K562 (cell line): ENCODE measurements around the gene ARFGAP3. TPM values are rescaled to one million over a fixed set of nuclear protein-coding genes. Genes with fewer than 3 reads are reported as not detected.

Source experiments
- ATAC-seq: fragments of 200-7000 bp; cut with Tn5 transposase; 3 replicates; pipeline ENCODE4 v1.9.1; 2020; ENCODE audit warnings: moderate library complexity
- BruUV-seq: library from RNA; stranded (reverse); fragments of 400-500 nt; replicated peaks from 2 replicates; lab custom pipeline; 2021; lab: Mats Ljungman, UMichigan
- CTCF ChIA-PET: fragments of 300-600 bp; formaldehyde crosslinking; extraction: SDS; loops from one replicate; lab custom pipeline; 2021; ENCODE audit warnings: low intra/inter-chr PET ratio; lab: Yijun Ruan, JAX
- POLR2A ChIA-PET: fragments of 300-600, 350-650 bp; sonication (Branson Sonifier 250); formaldehyde crosslinking; extraction: SDS; loops from one replicate; lab custom pipeline; 2021; ENCODE audit warnings: antibody characterized with exemption, inconsistent platforms; lab: Yijun Ruan, JAX
- DNase-seq, 4 experiments: peaks; one replicate each; pipeline versions ENCODE4 v3.0.0 to v3.0.0-alpha.2; 2011 to 2018; ENCODE audit warnings: low spot score in 3 of 4, mixed read lengths in 3 of 4; ENCODE audit errors: extremely low read depth in 1 of 4
- FAIRE-seq: peaks from 2 replicates; lab custom pipeline; 2011; peaks lifted over from hg19 to GRCh38; lab: Jason Lieb, UNC
- H2AFZ ChIP-seq: 2 replicates; pipeline ENCODE4 v1.6.0; 2011; ENCODE audit warnings: low read depth, low read length, control low read depth, inconsistent platforms
- H3K27ac ChIP-seq: fragments of 200-600 bp; 3 replicates; pipeline ENCODE4 v1.8.0; 2011; ENCODE audit warnings: low read depth, mild to moderate bottlenecking, control low read depth, inconsistent platforms, low read length, moderate library complexity, mixed read lengths; ENCODE audit errors: extremely low read depth
- H3K27me3 ChIP-seq, 2 experiments: fragments of 300-600 bp in 1 of 2; 2 replicates in 1 of 2; 3 replicates in 1 of 2; pipeline versions ENCODE4 v1.6.0 to v1.8.0; 2011; ENCODE audit warnings: inconsistent platforms in 2 of 2, low read length in 2 of 2, mild to moderate bottlenecking in 1 of 2, mixed read lengths in 1 of 2, moderate library complexity in 1 of 2; ENCODE audit not compliant: control insufficient read depth in 2 of 2, insufficient read depth in 2 of 2
- H3K36me3 ChIP-seq: fragments of 300-600 bp; 3 replicates; pipeline ENCODE4 v1.8.0; 2011; ENCODE audit warnings: mild to moderate bottlenecking, low read length, inconsistent platforms; ENCODE audit not compliant: control insufficient read depth, insufficient read depth
- H3K4me1 ChIP-seq, 2 experiments: fragments of 200-600 bp in 1 of 2; replicated peaks in 1 of 2; 2 replicates in 1 of 2; 3 replicates in 1 of 2; pipeline versions ENCODE4 v1.5.1 to v1.8.0; 2011; ENCODE audit warnings: inconsistent platforms in 2 of 2, low read length in 2 of 2, mild to moderate bottlenecking in 1 of 2, mixed read lengths in 1 of 2, moderate library complexity in 1 of 2; ENCODE audit not compliant: control insufficient read depth in 2 of 2, insufficient read depth in 2 of 2
- H3K4me2 ChIP-seq: 2 replicates; pipeline ENCODE4 v1.6.1; 2011; ENCODE audit warnings: low read length, control low read depth, inconsistent platforms, mixed read lengths; ENCODE audit not compliant: insufficient read depth
- H3K4me3 ChIP-seq: fragments of 200-600 bp; sonication (generic), shearing (Covaris generic); 2 replicates; pipeline ENCODE4 v1.5.1; 2016; ENCODE audit warnings: control low read depth, inconsistent platforms
- H3K79me2 ChIP-seq: fragments of 200-600 bp; 3 replicates; pipeline ENCODE4 v1.8.0; 2011; ENCODE audit warnings: low read length, inconsistent platforms; ENCODE audit not compliant: control insufficient read depth, insufficient read depth
- H3K9ac ChIP-seq, 2 experiments: 2 replicates each; pipeline versions ENCODE4 v1.6.0 to v1.6.1; 2011; ENCODE audit warnings: low read depth in 2 of 2, low read length in 2 of 2, control low read depth in 1 of 2, inconsistent platforms in 1 of 2, mild to moderate bottlenecking in 1 of 2, mixed read lengths in 1 of 2; ENCODE audit not compliant: insufficient read depth in 1 of 2
- H3K9me1 ChIP-seq: one replicate; pipeline ENCODE4 v1.6.0; 2011; ENCODE audit warnings: inconsistent platforms, mild to moderate bottlenecking, low read length, moderate library complexity; ENCODE audit not compliant: control insufficient read depth, insufficient read depth
- H3K9me3 ChIP-seq: replicated peaks from 2 replicates; pipeline ENCODE4 v1.5.1; 2011; ENCODE audit warnings: low read depth, low read length, inconsistent platforms; ENCODE audit not compliant: control insufficient read depth, insufficient read depth
- H4K20me1 ChIP-seq: replicated peaks from 2 replicates; pipeline ENCODE4 v1.6.1; 2011; ENCODE audit warnings: low read length, inconsistent platforms, mixed read lengths; ENCODE audit not compliant: control insufficient read depth, insufficient read depth
- MAFK ChIP-seq: IDR thresholded peaks from 2 replicates; pipeline ENCODE4 v1.6.1; 2011; ENCODE audit warnings: low read length, improper control_type of control experiment
- RBFOX2 ChIP-seq: fragments of 200-400 bp; formaldehyde crosslinking; IDR thresholded peaks from 2 replicates; pipeline ENCODE4 v1.6.1; 2017; ENCODE audit warnings: low read depth, mild to moderate bottlenecking, low read length, moderate library complexity
- ZNF239 ChIP-seq: fragments of 250-450 bp; sonication (Bioruptor Pico); IDR thresholded peaks from 2 replicates; pipeline ENCODE4 v1.4.0; 2020; ENCODE audit warnings: mild to moderate bottlenecking
- WGBS: fragments of 100-300 bp; shearing (Covaris generic); methylation state at CpG from one replicate; pipeline ENCODE4 v1.1.6; 2016; ENCODE audit warnings: low coverage, mixed read lengths; ENCODE audit not compliant: insufficient coverage; ENCODE audit errors: missing lambda C conversion rate; 5-methylcytosine and 5-hydroxymethylcytosine counted together
- in situ Hi-C: fragments of 300-500 bp; cut with MboI; formaldehyde crosslinking; loops from 4 replicates; pipeline ENCODE4 v1.15.0; 2018; ENCODE audit warnings: inconsistent platforms, mixed read lengths
- intact Hi-C: fragments of 100-400 bp; cut with micrococcal nuclease; formaldehyde crosslinking; loops from 2 replicates; pipeline ENCODE4 v1.14.2; 2022
- polyA plus RNA-seq, 8 experiments: library from polyadenylated mRNA; depleted of rRNA in 4 of 8; stranded (reverse) in 5 of 8; unstranded in 3 of 8; fragments of >200 nt; fragmentation: Nextera tagmentation in 2 of 8; fragmentation: Illumina TruSeq in 1 of 8; extraction: Ambion mirVana in 2 of 8; extraction: Trizol in 1 of 8; gene quantifications; 2 replicates each; pipeline versions ENCODE4 v1.2.1 to v1.2.3, GENCODE V29; 2011 to 2014; ENCODE audit warnings: inconsistent platforms in 1 of 8, missing spikeins in 1 of 8
- total RNA-seq, 7 experiments: library from RNA; depleted of rRNA in 6 of 7; stranded (reverse); fragments of >200 nt in 6 of 7; fragmentation: Illumina TruSeq in 2 of 7; extraction: Trizol in 2 of 7; gene quantifications; 2 replicates each; pipeline versions ENCODE4 v1.2.1 to v1.2.3, GENCODE V29; 2011 to 2021; ENCODE audit warnings: low replicate concordance in 1 of 7
- TF ChIP-seq, protein P1 (sequence below): fragments of 250-450 bp; sonication (Bioruptor Pico); IDR thresholded peaks from 2 replicates; pipeline ENCODE4 v1.8.0; 2021; ENCODE audit warnings: moderate library complexity, mild to moderate bottlenecking, inconsistent platforms
- TF ChIP-seq, protein P2 (sequence below): fragments of 200-600 bp; sonication (generic); IDR thresholded peaks from one replicate; pipeline ENCODE4 v1.6.1; 2012; ENCODE audit warnings: mild to moderate bottlenecking, low read depth, low read length, inconsistent platforms
- TF ChIP-seq, protein P3 (sequence below), 2 experiments: fragments of 450-650 bp in 1 of 2; sonication (generic) in 1 of 2; formaldehyde crosslinking in 1 of 2; IDR thresholded peaks in 1 of 2; conservative IDR thresholded peaks in 1 of 2; 2 replicates each; pipeline versions ENCODE4 v1.6.1 to v1.8.1; 2016 to 2023; ENCODE audit warnings: mild to moderate bottlenecking in 2 of 2, moderate library complexity in 2 of 2, inconsistent platforms in 1 of 2, missing genetic modification reagents in 1 of 2

ARFGAP3 gene
- total and polyA plus RNA-seq, 9 of the 15 experiments (the other 6 are each of a cell fraction or from before 2014, with no cell fraction given), result 14.2 to 31.9 (median 22.7) TPM

DNA sequence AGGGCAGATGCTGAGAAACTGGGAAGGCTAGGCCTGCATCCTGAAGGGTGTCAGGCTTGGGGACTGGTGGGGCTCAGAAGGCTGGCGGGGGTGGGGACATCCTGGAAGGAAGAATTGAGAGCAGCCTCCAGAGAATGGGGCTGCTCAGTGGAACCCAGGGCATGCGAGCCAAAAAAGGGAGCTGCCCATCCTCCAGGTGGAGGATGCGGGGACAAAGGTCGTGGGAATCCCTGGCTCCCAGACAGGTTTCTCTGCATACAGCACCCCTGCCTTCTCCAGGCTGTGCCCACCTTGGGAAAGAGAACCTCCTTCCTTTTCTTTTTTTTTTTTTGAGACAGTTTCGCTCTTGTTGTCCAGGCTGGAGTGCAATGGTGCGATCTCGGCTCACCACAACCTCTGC, 40.9 kb upstream of the ARFGAP3 start:
- POLR2A ChIA-PET, result interaction anchor here (1.4 kb wide), 1 partner anchor 23 kb away, joined by 4 read pairs; no protein-coding TSS in a partner anchor
- in situ Hi-C loops, result no loop called here
- no peak overlapping the region for H2AFZ ChIP-seq
- no peaks in the 10 kb centered on the region for H3K27me3 ChIP-seq
- intact Hi-C loops, result no loop called here
- H3K4me1 ChIP-seq, result no peaks in the 10 kb centered on the region
- ATAC-seq (no peak), FAIRE-seq (no peak), DNase-seq (no peak)
- no peak overlapping the region for H3K9ac ChIP-seq
- H3K27ac ChIP-seq, result no peak overlapping the region
- H3K4me3 ChIP-seq, result no peak overlapping the region
- 100% methylated on average over 2 of the region's 7 CpGs for WGBS
- CTCF ChIA-PET, result no interaction called here
- H3K4me2 ChIP-seq, result no peak overlapping the region
- no peaks in the 10 kb centered on the region for H3K36me3 ChIP-seq
- no peaks in the 10 kb centered on the region for H3K9me1 ChIP-seq
- no peaks in the 10 kb centered on the region for H3K79me2 ChIP-seq
- H3K9me3 ChIP-seq, result no peaks in the 10 kb centered on the region
- no TSS peak for BruUV-seq
- H4K20me1 ChIP-seq, result no peaks in the 10 kb centered on the region; the same call in none of the 2 replicates
- TF ChIP-seq, protein P1, sequence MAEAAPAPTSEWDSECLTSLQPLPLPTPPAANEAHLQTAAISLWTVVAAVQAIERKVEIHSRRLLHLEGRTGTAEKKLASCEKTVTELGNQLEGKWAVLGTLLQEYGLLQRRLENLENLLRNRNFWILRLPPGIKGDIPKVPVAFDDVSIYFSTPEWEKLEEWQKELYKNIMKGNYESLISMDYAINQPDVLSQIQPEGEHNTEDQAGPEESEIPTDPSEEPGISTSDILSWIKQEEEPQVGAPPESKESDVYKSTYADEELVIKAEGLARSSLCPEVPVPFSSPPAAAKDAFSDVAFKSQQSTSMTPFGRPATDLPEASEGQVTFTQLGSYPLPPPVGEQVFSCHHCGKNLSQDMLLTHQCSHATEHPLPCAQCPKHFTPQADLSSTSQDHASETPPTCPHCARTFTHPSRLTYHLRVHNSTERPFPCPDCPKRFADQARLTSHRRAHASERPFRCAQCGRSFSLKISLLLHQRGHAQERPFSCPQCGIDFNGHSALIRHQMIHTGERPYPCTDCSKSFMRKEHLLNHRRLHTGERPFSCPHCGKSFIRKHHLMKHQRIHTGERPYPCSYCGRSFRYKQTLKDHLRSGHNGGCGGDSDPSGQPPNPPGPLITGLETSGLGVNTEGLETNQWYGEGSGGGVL (CRISPR knock-in tag), result no peak
- TF ChIP-seq MAFK (no peak), RBFOX2 (no peak), ZNF239 (CRISPR knock-in tag) (no peak)
- TF ChIP-seq, protein P2, sequence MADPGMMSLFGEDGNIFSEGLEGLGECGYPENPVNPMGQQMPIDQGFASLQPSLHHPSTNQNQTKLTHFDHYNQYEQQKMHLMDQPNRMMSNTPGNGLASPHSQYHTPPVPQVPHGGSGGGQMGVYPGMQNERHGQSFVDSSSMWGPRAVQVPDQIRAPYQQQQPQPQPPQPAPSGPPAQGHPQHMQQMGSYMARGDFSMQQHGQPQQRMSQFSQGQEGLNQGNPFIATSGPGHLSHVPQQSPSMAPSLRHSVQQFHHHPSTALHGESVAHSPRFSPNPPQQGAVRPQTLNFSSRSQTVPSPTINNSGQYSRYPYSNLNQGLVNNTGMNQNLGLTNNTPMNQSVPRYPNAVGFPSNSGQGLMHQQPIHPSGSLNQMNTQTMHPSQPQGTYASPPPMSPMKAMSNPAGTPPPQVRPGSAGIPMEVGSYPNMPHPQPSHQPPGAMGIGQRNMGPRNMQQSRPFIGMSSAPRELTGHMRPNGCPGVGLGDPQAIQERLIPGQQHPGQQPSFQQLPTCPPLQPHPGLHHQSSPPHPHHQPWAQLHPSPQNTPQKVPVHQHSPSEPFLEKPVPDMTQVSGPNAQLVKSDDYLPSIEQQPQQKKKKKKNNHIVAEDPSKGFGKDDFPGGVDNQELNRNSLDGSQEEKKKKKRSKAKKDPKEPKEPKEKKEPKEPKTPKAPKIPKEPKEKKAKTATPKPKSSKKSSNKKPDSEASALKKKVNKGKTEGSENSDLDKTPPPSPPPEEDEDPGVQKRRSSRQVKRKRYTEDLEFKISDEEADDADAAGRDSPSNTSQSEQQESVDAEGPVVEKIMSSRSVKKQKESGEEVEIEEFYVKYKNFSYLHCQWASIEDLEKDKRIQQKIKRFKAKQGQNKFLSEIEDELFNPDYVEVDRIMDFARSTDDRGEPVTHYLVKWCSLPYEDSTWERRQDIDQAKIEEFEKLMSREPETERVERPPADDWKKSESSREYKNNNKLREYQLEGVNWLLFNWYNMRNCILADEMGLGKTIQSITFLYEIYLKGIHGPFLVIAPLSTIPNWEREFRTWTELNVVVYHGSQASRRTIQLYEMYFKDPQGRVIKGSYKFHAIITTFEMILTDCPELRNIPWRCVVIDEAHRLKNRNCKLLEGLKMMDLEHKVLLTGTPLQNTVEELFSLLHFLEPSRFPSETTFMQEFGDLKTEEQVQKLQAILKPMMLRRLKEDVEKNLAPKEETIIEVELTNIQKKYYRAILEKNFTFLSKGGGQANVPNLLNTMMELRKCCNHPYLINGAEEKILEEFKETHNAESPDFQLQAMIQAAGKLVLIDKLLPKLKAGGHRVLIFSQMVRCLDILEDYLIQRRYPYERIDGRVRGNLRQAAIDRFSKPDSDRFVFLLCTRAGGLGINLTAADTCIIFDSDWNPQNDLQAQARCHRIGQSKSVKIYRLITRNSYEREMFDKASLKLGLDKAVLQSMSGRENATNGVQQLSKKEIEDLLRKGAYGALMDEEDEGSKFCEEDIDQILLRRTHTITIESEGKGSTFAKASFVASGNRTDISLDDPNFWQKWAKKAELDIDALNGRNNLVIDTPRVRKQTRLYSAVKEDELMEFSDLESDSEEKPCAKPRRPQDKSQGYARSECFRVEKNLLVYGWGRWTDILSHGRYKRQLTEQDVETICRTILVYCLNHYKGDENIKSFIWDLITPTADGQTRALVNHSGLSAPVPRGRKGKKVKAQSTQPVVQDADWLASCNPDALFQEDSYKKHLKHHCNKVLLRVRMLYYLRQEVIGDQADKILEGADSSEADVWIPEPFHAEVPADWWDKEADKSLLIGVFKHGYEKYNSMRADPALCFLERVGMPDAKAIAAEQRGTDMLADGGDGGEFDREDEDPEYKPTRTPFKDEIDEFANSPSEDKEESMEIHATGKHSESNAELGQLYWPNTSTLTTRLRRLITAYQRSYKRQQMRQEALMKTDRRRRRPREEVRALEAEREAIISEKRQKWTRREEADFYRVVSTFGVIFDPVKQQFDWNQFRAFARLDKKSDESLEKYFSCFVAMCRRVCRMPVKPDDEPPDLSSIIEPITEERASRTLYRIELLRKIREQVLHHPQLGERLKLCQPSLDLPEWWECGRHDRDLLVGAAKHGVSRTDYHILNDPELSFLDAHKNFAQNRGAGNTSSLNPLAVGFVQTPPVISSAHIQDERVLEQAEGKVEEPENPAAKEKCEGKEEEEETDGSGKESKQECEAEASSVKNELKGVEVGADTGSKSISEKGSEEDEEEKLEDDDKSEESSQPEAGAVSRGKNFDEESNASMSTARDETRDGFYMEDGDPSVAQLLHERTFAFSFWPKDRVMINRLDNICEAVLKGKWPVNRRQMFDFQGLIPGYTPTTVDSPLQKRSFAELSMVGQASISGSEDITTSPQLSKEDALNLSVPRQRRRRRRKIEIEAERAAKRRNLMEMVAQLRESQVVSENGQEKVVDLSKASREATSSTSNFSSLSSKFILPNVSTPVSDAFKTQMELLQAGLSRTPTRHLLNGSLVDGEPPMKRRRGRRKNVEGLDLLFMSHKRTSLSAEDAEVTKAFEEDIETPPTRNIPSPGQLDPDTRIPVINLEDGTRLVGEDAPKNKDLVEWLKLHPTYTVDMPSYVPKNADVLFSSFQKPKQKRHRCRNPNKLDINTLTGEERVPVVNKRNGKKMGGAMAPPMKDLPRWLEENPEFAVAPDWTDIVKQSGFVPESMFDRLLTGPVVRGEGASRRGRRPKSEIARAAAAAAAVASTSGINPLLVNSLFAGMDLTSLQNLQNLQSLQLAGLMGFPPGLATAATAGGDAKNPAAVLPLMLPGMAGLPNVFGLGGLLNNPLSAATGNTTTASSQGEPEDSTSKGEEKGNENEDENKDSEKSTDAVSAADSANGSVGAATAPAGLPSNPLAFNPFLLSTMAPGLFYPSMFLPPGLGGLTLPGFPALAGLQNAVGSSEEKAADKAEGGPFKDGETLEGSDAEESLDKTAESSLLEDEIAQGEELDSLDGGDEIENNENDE, result no peak
- TF ChIP-seq, protein P3, sequence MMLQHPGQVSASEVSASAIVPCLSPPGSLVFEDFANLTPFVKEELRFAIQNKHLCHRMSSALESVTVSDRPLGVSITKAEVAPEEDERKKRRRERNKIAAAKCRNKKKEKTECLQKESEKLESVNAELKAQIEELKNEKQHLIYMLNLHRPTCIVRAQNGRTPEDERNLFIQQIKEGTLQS (IDR thresholded peaks at IDR 0.05), result no peak
- TF ChIP-seq, protein P3 (CRISPR knock-in tag; conservative IDR thresholded peaks at IDR 0.05), result no peak
